ENCODE measurements around the gene DOCK1. TPM values are rescaled to one million over a fixed set of nuclear protein-coding genes. Genes with fewer than 3 reads are reported as not detected.

Gene DOCK1
- total RNA-seq, 2 donors from 2014 or later = 1.1 TPM

DNA sequence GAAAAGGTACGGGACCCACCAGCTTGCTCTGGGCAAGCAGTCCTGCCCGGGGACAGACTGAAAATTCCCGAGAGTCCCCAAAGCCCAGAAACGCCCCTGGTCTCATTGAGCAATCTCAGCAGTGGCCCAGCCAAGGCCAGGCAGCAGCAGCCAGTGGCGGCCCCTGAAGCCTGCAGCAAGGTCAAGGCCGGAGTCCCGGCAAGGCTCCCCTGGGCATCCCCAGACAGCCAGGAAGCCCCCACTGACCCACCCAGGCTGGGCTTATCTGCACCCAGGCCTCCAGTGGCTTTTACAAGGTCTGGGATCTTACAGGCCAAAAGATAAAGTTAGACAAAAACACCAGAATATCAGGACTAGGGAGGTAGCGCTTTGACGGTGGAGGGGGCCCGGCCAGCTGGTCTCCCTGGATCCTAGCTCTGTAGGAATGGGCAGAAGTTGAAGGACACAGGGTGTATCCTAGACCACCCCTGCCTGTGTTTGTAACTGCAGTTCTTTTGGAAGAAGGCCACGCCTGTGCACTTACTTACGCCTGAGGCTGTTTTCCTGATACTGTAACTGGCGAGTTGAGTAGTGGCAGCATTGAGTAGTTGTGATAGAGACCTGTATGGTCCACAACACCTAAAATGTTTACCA, 513.4 kb downstream of the DOCK1 start:
- Mint-ChIP-seq H3K27ac (no peak overlapping the region), H3K36me3 (no peaks in the 10 kb centered on the region), H3K9me3 (no peaks in the 10 kb centered on the region)
- ATAC-seq (no peak), DNase-seq (ENCODE audit: low spot score in 2 of 2) (no peak)

DNA sequence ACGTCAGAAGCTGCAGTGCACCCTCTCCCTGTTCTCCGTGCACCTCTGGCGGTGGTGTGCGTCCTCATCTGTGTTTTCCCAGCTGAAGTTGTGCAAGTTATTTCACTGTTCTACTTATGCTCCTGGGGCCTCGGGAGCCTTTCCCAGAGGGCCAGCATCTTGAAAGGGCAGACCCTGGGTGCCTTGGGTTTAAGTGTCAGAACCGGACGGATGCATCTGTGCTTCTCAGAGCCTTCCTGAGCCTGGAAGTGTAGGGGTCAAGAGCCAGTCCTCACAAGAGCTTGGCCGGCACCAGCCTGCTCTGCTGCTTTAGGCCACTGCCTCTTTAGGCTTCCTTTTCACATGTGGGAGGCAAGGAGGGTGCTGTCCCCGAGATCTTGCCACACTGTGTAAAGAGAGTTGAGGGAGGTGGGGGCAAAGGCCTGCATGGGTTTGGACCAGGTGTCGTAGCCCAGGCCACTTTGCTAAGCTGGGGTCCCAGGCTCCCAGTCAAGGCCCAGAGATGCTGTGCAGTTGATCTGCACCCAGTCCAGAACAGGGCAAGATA, 515.0 kb downstream of the DOCK1 start:
- no peaks in the 10 kb centered on the region for H3K36me3 Mint-ChIP-seq
- DNase-seq (ENCODE audit: low spot score in 2 of 2) (no peak), ATAC-seq (no peak)
- H3K27ac Mint-ChIP-seq = no peak overlapping the region
- H3K9me3 Mint-ChIP-seq = no peaks in the 10 kb centered on the region

DNA sequence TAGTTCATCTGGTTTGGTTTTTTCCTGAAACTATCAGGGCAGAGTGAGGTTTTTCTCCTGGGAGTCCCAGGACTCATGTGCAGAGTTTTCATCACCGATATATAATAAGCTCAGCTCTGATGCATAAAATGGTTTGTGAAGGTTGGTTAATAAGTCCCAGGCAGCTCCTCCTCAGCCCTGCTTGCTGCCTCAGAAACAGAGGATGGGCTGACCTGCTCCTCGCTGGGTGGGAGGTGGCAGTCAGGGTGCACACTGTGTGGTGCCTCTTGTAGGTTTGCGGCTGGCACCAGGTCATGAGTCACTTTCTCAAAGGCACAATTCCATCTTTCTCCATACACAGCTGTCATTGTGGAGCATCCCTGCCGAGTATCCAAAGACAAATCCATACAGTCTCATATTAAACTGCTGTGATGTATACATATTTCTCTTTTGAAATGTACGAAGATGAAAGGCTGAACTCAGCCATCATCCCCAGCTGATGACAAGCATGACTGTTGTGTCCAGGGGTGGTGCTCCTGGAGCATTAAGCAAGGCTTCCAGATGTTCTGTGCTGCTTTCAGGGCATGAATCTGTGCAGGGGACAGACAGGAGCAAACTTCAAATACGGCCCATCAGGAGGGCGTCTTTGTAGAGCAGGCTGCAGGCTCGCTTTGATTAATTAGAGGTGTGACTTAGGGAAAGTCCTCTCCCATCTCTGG, 518.1 kb downstream of the DOCK1 start:
- no peaks in the 10 kb centered on the region for H3K9me3 Mint-ChIP-seq
- DNase-seq (ENCODE audit: low spot score in 2 of 2) (no peak), ATAC-seq (no peak)
- no peak overlapping the region for H3K27ac Mint-ChIP-seq
- no peaks in the 10 kb centered on the region for H3K36me3 Mint-ChIP-seq

DNA sequence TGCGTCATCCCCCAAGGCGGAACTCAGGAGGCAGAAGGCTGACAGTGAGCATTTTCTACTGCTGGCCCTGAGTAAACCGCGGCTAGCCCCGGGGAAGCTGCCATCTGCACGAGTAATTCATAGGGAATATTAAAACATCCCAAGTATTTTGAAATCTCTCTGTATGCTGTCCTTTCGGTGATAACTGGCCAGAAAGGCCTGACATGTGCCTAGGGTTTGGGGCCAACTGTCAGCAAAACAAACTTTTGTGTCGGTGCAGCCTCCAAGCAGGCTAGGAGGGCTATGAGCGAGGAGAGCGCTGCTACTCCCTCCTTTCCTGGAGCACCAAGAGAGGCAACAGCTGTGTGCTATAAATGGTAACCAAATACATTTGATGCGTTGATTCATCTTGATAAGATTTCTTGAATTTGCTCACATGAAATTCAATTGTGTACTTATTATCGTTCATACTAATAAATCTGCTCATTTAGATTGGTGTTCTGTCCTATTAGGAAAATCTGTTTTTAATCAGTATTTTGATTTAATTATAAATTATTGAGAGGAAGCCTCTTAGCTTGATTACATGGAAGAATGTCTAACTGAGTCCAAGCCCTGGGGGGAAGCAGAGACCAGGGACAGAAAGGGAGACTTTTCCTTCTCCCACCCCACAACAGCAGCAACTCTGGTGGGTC, 519.5 kb downstream of the DOCK1 start:
- H3K27ac Mint-ChIP-seq = no peak overlapping the region
- H3K9me3 Mint-ChIP-seq = no peaks in the 10 kb centered on the region
- no peaks in the 10 kb centered on the region for H3K36me3 Mint-ChIP-seq
- ATAC-seq (no peak), DNase-seq (ENCODE audit: low spot score in 2 of 2) (no peak)

DNA sequence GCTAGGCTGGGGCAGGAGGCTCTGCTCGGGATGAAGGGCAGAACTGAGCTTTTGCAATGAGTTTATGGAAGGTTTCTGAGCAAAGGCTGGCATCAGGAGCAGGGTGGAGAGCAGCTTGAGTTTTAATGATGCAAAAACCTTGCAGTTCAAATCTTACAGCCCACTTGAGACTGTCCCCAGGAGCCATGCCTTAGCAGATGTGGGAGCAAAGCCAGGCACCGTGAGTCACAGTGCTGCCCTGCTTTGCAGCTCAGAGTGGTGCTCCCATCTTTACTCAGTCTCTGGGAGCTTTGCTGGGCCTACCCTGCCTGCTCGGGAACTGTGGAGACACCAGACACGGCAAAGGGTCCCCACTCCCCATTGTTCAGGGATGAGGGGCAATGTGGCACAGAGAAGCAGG, 521.5 kb downstream of the DOCK1 start:
- ATAC-seq = no peak
- Mint-ChIP-seq H3K27ac (no peak overlapping the region), H3K9me3 (no peaks in the 10 kb centered on the region), H3K36me3 (no peaks in the 10 kb centered on the region)
- no peak for DNase-seq (ENCODE audit: low spot score in 2 of 2)

DNA sequence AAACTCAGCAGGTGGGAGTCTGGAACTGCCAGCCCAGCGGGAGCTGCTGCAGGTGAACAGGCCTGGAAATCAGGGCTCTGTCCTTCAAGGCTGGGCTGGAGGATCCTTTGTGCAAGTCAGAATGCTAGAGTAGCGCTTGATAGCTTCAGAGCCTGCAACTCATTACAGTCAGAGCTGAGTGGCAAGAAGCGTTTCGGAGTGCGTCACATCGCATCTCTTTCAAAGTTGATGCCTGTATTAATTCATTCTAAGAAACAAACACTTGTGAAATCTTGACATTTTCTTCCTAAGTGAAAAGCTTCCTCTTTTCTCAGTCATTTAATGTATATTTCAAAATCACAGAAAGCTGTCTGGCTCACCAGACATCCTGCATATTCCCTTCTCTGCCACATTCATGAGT, 522.7 kb downstream of the DOCK1 start:
- no peak for DNase-seq (ENCODE audit: low spot score in 2 of 2)
- Mint-ChIP-seq H3K27ac (no peak overlapping the region), H3K9me3 (no peaks in the 10 kb centered on the region), H3K36me3 (no peaks in the 10 kb centered on the region)
- no peak for ATAC-seq

DNA sequence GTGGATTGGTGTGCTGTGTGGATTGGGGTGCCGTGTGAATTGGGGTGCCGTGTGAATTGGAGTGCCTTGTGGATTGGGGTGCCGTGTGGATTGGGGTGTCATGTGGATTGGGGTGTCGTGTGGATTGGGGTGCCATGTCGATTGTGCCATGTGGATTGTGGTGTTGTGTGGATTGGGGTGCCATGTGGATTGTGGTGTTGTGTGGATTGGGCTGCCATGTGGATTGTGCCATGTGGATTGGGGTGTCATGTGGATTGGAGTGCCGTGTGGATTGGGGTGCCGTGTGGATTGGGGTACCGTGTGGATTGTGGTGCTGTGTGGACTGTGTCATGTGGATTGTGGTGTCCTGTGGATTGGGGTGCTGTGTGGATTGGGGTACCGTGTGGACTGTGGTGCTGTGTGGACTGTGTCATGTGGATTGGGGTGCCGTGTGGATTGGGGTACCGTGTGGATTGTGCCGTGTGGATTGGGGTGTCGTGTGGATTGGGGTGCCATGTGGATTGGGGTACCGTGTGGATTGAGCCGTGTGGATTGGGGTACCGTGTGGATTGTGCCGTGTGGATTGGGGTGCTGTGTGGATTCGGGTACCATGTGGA, 523.3 kb downstream of the DOCK1 start:
- ATAC-seq (no peak), DNase-seq (ENCODE audit: low spot score in 2 of 2) (no peak)
- H3K36me3 Mint-ChIP-seq = no peaks in the 10 kb centered on the region
- H3K27ac Mint-ChIP-seq = no peak overlapping the region
- H3K9me3 Mint-ChIP-seq = no peaks in the 10 kb centered on the region

DNA sequence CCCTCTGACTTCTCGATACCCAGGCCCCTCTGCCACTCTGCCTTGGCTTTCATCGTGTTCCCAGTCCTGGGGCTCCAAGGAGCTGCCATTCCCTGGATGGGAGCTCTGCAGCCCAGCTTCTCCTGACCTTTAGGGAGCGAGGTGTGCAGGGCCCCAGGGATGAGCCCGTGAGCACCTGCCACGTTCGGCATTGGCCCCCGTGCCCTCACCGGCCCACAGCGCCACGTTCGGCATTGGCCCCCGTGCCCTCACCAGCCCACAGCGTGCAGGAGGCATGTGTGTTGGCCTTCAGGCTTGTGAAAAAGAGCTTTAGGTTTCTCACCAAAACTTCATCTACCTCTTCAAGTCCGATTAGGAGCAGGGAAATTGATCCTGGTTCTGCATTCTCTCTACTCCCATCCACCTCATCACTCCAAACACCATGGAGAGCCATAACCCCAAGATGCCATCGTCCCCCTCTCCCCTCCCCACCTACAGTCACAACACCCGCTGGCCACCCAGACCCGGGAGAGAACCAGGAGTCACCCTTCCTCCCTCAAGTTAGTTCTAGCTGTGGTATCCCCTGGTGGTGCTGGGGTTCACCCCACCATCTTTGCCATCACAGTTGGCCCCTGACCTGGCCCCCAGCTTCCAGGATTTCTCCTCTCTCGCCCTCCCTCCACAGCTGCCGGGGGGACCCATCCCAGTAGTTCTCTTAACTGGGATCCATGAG, 524.5 kb downstream of the DOCK1 start:
- DNase-seq (ENCODE audit: low spot score in 2 of 2) = no peak
- no peak overlapping the region for H3K27ac Mint-ChIP-seq
- no peaks in the 10 kb centered on the region for H3K36me3 Mint-ChIP-seq
- ATAC-seq = no peak
- H3K9me3 Mint-ChIP-seq = no peaks in the 10 kb centered on the region

DNA sequence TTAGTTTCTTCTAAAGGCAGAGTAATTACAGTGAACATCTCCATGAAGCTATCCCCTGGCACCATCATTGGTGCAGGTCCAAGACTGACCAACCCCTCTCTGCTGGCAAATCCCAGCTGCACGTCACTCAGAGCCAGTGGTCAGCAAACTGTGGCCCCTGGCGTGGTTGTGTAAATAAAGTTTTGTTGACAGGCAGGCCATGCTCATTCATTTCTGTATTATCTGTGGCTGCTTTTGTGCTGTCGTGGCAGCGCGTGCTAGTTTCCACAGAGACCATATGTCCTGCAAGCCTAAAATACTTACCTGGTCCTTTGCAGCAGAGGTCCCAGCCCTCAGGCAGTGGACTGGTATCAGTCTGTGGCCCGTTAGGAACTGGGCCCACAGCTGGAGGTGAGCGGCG, 526.3 kb downstream of the DOCK1 start:
- ATAC-seq (no peak), DNase-seq (ENCODE audit: low spot score in 2 of 2) (no peak)
- Mint-ChIP-seq H3K27ac (no peak overlapping the region), H3K36me3 (no peaks in the 10 kb centered on the region), H3K9me3 (no peaks in the 10 kb centered on the region)

DNA sequence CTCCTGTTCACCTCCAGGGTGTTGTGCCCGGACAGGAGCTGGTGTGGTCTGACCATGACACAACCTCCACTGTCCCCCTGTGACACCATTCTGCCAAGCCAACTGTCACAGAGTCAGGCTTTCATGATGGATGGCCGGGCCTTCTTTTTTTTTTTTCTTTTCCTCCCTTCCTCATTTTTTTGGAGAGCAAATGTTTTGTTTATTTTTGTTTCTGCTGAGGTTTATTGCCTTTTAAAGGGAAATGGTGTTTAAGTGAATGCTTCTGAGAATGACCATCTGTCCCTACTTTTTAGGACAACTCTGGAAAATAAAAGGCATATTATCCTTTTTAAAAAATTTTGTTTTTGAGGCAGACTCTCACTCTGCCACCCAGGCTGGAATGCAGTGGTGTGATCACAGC, 528.8 kb downstream of the DOCK1 start:
- H3K9me3 Mint-ChIP-seq = no peaks in the 10 kb centered on the region
- DNase-seq (ENCODE audit: low spot score in 2 of 2) (no peak), ATAC-seq (no peak)
- no peak overlapping the region for H3K27ac Mint-ChIP-seq
- no peaks in the 10 kb centered on the region for H3K36me3 Mint-ChIP-seq

DNA sequence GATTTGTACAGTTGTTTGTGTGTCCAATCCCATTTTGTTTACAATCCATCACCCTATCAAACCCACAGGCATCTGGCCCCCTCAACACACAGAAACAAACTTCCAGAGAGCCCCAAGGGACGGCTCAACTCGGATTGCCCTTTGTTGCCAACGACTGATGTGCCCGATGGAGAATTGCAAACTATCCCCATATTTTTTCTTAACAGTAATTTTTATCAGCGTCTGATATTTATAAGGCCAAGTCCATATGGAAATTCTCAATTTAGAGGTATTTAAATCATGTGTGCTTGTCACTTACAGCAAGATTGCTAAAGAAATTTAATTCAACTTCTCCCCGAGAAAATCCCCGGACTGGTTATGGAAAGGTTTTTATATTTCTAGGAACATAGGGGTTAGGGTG, 530.0 kb downstream of the DOCK1 start:
- ATAC-seq (no peak), DNase-seq (ENCODE audit: low spot score in 2 of 2) (no peak)
- H3K36me3 Mint-ChIP-seq = no peaks in the 10 kb centered on the region
- H3K27ac Mint-ChIP-seq = no peak overlapping the region
- H3K9me3 Mint-ChIP-seq = no peaks in the 10 kb centered on the region

DNA sequence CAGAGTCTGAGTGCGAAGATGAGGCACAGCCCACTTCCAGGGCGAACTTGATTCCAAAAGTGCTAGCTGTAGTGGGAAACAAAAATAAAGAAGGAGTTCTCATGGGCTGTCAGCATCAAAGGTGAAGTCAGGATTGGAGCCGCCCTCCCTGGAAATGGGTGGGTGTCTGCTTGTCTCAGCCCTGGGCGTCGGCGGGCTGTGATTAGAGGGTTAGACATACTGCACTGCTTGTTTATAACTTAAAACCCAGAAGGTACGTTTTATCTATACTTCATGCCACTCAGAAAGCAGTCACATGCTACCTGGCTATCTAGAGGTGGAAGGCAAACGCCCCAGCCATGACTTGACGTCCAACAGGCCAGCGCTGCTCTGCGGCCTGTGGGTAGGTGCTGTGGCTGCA, 535.1 kb downstream of the DOCK1 start:
- no peak overlapping the region for H3K27ac Mint-ChIP-seq
- no peak for ATAC-seq
- DNase-seq (ENCODE audit: low spot score in 2 of 2) = no peak
- H3K9me3 Mint-ChIP-seq = no peaks in the 10 kb centered on the region
- no peaks in the 10 kb centered on the region for H3K36me3 Mint-ChIP-seq

DNA sequence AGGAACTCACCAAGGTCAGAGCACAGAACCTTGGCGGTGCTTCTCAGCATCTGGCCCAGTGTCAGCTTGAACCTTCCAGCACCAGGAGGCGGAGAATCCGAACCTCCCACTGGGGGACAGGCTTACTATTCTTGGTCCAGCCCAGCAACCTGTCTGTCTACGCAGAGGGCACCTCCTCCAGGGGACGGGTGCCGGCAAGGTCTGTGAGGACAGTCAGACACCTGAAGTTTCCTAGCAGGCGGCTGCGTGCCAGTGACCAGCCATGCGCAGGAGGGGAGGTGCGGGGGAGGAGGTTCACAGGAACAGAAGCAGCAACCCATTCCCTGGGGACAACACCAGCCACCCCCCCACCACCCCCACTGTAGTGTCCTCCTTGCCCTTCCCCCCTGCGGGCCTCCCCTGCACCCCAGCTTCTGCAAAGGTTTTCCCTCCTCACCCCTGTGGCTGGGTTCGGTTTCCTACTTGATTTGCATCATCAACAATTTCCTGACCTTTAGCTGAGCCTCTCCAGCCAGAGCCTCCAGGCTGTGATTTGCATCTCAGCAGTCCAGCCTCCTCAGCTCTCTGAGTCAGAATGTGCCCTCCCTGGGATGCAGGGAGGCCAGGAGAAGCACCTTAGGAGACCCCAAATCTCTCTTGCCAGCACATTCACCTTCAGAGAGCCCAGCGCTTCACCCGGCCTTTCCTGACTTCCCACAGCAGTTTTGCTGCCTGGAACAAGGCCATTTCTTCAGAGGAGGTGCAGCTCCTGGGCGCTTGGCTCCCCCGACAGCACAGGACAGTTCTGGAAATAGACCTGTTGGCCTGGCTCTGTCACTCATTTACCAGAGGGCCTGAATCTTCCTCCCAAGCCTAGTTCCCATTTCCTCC, 536.4 kb downstream of the DOCK1 start:
- H3K9me3 Mint-ChIP-seq = no peaks in the 10 kb centered on the region
- no peaks in the 10 kb centered on the region for H3K36me3 Mint-ChIP-seq
- ATAC-seq (no peak), DNase-seq (ENCODE audit: low spot score in 2 of 2) (no peak)
- H3K27ac Mint-ChIP-seq = no peak overlapping the region

DNA sequence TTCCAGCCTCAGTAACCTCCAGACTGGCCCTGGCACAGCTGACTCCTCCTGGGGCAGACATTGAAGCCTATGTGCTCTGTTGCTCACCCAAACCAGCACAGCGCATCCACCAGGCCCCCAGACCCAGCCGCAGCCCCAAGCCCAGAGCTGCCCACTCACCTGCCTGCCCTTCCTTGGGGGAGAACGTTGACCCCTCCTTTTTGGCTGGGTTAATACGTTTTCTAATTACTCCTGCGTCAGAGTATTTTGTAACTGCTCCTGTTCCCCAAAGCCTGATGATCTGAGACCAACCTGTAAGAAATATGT, 536.9 kb downstream of the DOCK1 start:
- ATAC-seq = no peak
- Mint-ChIP-seq H3K9me3 (no peaks in the 10 kb centered on the region), H3K36me3 (no peaks in the 10 kb centered on the region), H3K27ac (no peak overlapping the region)
- no peak for DNase-seq (ENCODE audit: low spot score in 2 of 2)

DNA sequence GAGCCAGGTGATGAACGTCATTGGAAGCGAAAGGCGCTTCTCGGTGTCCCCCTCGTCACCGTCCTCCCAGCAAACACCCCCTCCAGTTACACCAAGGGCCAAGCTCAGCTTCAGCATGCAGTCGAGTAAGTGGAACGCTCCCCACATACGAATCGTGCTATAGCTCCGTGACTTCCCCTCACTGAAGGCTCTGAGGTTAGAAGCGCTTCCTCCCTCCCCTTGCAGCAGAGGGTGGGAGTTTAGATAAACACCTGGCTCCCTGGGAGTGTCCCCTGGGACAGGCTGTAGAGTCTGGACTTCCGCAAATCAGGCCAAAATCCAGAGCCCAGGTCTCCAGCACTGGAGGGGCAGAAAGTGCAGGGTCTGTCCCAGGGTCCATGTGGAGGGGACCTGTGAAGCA, 538.9 kb downstream of the DOCK1 start:
- H3K27ac Mint-ChIP-seq = no peak overlapping the region
- ATAC-seq (no peak), DNase-seq (ENCODE audit: low spot score in 2 of 2) (no peak)
- H3K36me3 Mint-ChIP-seq = no peaks in the 10 kb centered on the region
- no peaks in the 10 kb centered on the region for H3K9me3 Mint-ChIP-seq

DNA sequence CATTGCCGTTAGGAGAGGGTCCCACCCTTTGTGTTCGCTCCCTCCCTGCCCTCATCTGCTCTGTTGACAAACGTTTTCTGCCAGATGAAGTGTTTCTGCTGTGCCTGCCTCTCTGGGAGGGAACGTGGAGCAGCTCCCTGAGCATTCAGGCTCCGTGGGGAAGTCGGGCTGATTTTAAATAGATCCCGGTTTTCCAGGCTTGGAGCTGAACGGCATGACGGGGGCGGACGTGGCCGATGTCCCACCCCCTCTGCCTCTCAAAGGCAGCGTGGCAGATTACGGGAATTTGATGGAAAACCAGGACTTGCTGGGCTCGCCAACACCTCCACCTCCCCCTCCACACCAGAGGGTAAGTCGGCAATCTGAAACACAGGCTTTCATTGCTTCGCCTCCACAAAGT, 542.0 kb downstream of the DOCK1 start:
- H3K27ac Mint-ChIP-seq = no peak overlapping the region

More for the DNA sequence above, 542.0 kb downstream of the DOCK1 start:
- ATAC-seq (no peak), DNase-seq (ENCODE audit: low spot score in 2 of 2) (no peak)
- no peaks in the 10 kb centered on the region for H3K36me3 Mint-ChIP-seq
- no peaks in the 10 kb centered on the region for H3K9me3 Mint-ChIP-seq

Measured in activated naive CD4-positive, alpha-beta T cell treated with anti-CD3 and anti-CD28 coated beads, Interleukin-2, amount 50 U/mL, for 72 hours (primary cell).